Spleen (tissue), 7 donors: ENCODE results near the gene EGFL8.

Experiments
- POLR2A ChIP-seq, 3 donors: fragments of 450-650 bp; IDR thresholded peaks; one replicate each; pipeline ENCODE4 v1.5.1; 2017; ENCODE audit warnings: antibody characterized with exemption in 3 of 3, mild to moderate bottlenecking in 1 of 3
- POLR2AphosphoS5 ChIP-seq, 3 donors: sonication (generic); formaldehyde crosslinking; IDR thresholded peaks; one replicate each; pipeline ENCODE4 v1.5.1; 2017; ENCODE audit warnings: antibody characterized with exemption in 3 of 3
- TF ChIP-seq, protein P1 (sequence below), 11 experiments: fragments of 200-600 bp in 7 of 11; fragments of 450-650 bp in 4 of 11; sonication (generic) in 4 of 11; IDR thresholded peaks in 8 of 11; conservative IDR thresholded peaks in 3 of 11; 1 replicate in 7 of 11; 2 replicates in 4 of 11; pipeline versions ENCODE4 v1.4.0 to v1.8.0; 2016 to 2021; ENCODE audit warnings: antibody characterized with exemption in 11 of 11, inconsistent platforms in 4 of 11, mild to moderate bottlenecking in 1 of 11
- donor health status: DM: no; HTN: no; CAD: no; lungs with moderate emphysema.
- donor health status: DM: no; HTN: no; CAD: no.
- donor health status: DM: no; HTN: no; CAD: no.

DNA sequence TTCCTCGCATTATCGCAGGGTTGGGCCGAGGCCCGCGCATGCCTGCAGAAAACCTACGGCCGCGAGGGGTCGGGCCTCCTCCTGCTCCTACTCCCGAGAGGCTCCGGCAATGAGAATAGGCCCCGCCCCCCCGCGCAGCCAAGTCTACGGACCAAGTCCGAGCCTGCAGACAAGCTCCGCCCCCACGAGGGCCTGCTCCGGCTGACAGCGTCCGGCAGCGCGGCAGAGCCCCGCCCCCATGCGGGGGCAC, 31.2 kb downstream of the EGFL8 start:
- no peak for TF ChIP-seq POLR2A (IDR thresholded peaks at IDR 0.05)
- TF ChIP-seq, protein P1, sequence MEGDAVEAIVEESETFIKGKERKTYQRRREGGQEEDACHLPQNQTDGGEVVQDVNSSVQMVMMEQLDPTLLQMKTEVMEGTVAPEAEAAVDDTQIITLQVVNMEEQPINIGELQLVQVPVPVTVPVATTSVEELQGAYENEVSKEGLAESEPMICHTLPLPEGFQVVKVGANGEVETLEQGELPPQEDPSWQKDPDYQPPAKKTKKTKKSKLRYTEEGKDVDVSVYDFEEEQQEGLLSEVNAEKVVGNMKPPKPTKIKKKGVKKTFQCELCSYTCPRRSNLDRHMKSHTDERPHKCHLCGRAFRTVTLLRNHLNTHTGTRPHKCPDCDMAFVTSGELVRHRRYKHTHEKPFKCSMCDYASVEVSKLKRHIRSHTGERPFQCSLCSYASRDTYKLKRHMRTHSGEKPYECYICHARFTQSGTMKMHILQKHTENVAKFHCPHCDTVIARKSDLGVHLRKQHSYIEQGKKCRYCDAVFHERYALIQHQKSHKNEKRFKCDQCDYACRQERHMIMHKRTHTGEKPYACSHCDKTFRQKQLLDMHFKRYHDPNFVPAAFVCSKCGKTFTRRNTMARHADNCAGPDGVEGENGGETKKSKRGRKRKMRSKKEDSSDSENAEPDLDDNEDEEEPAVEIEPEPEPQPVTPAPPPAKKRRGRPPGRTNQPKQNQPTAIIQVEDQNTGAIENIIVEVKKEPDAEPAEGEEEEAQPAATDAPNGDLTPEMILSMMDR (IDR thresholded peaks at IDR 0.05 in 8 of 11, conservative IDR thresholded peaks at IDR 0.05 in 3 of 11): peak; percentile 80 to 97 (median 90)
- TF ChIP-seq POLR2AphosphoS5 (IDR thresholded peaks at IDR 0.05): no peak
